ENCODE data around the gene CEACAM1.

- TF ChIP-seq CTCF (conservative IDR thresholded peaks at IDR 0.05; ENCODE audit: low read length): no peak
- TF ChIP-seq EZH2phosphoT487 (IDR thresholded peaks at IDR 0.05; ENCODE audit: borderline replicate concordance): no peak
Measured at GRCh38 chr19:42547929-42548328, 19.6 kb upstream of the CEACAM1 start.
